Measurements from ENCODE around the gene DISC1. TPM values are rescaled to one million over a fixed set of nuclear protein-coding genes. Genes with fewer than 3 reads are reported as not detected.

DISC1 gene
- total and polyA plus RNA-seq, 2 donors (not counting 1 experiment from before 2014, with no cell fraction given), result 2.0 to 4.3 TPM

- Histone ChIP-seq H2AFZ (ENCODE audit: low read length) (no peak overlapping the region), H3K9ac (ENCODE audit: insufficient read depth, low read length) (no peak overlapping the region), H3K9me3 (ENCODE audit: control insufficient read depth, insufficient read depth, low read depth, low read length) (no peaks in the 10 kb centered on the region), H4K20me1 (ENCODE audit: control insufficient read depth, extremely low read depth, insufficient read depth, low read length) (no peaks in the 10 kb centered on the region), H3K27me3 (ENCODE audit: control insufficient read depth, insufficient read depth, low read length) (no peaks in the 10 kb centered on the region), H3K27ac (ENCODE audit: insufficient read depth, low read length) (no peak overlapping the region), H3K36me3 (ENCODE audit: control insufficient read depth, insufficient read depth, low read length) (no peaks in the 10 kb centered on the region), H3K4me1 (ENCODE audit: control insufficient read depth, extremely low read depth, insufficient read depth, low read length) (no peaks in the 10 kb centered on the region), H3K4me3 (replicated peaks in 1 of 4; ENCODE audit: control extremely low read depth in 1 of 4, insufficient read depth in 1 of 4, low read depth in 3 of 4, low read length in 4 of 4) (no peak overlapping the region), H3K79me2 (ENCODE audit: control insufficient read depth, insufficient read depth, low read length) (no peaks in the 10 kb centered on the region), H3K4me2 (ENCODE audit: extremely low read depth, insufficient read depth, low read length) (no peak overlapping the region)
- no peak for DNase-seq (ENCODE audit: low read depth in 2 of 2)
- TF ChIP-seq, protein P1, sequence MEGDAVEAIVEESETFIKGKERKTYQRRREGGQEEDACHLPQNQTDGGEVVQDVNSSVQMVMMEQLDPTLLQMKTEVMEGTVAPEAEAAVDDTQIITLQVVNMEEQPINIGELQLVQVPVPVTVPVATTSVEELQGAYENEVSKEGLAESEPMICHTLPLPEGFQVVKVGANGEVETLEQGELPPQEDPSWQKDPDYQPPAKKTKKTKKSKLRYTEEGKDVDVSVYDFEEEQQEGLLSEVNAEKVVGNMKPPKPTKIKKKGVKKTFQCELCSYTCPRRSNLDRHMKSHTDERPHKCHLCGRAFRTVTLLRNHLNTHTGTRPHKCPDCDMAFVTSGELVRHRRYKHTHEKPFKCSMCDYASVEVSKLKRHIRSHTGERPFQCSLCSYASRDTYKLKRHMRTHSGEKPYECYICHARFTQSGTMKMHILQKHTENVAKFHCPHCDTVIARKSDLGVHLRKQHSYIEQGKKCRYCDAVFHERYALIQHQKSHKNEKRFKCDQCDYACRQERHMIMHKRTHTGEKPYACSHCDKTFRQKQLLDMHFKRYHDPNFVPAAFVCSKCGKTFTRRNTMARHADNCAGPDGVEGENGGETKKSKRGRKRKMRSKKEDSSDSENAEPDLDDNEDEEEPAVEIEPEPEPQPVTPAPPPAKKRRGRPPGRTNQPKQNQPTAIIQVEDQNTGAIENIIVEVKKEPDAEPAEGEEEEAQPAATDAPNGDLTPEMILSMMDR (conservative IDR thresholded peaks at IDR 0.05 in 1 of 2, IDR thresholded peaks at IDR 0.05 in 1 of 2; ENCODE audit: low read depth in 1 of 2, low read length in 2 of 2), result no peak
- TF ChIP-seq EZH2 (IDR thresholded peaks at IDR 0.05; ENCODE audit: low read length, missing control alignments), result no peak
Measured at GRCh38 chr1:231660198-231660597, 33.6 kb downstream of the DISC1 start.

DNA sequence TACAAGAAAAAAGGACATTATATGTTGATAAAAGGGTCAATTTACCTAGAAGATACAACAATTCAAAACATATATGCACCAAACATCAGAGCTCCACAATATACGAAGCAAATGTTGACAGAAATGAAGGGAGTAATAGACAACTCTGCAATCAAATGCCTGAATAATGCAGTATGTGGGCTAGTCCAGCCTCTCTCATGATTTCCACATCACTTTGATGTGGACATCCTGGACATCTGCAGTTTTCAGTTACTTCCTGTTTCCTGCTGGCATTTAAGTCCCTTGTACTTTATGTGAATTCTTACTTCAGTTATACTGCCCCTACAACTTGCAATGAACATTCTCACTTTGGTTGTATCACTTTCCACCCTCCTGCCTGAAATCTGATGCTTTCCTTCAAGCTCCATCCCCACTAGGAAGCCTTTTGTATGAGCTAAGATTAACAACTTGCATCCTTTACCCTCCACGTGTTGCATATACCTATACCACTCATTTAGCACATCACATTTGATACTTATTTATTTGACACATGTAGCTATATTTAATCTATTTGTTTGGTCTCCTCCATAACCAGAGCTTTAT is 36.7 kb downstream of the DISC1 start:
- no peak overlapping the region for H3K4me2 ChIP-seq (ENCODE audit: extremely low read depth, insufficient read depth, low read length)
- no peaks in the 10 kb centered on the region for H3K79me2 ChIP-seq (ENCODE audit: control insufficient read depth, insufficient read depth, low read length)
- H3K27me3 ChIP-seq (ENCODE audit: control insufficient read depth, insufficient read depth, low read length), result no peaks in the 10 kb centered on the region
- H3K36me3 ChIP-seq (ENCODE audit: control insufficient read depth, insufficient read depth, low read length), result no peaks in the 10 kb centered on the region
- H3K4me1 ChIP-seq (ENCODE audit: control insufficient read depth, extremely low read depth, insufficient read depth, low read length), result no peaks in the 10 kb centered on the region
- TF ChIP-seq EZH2 (IDR thresholded peaks at IDR 0.05; ENCODE audit: low read length, missing control alignments), result no peak
- TF ChIP-seq, protein P1 (conservative IDR thresholded peaks at IDR 0.05 in 1 of 2, IDR thresholded peaks at IDR 0.05 in 1 of 2; ENCODE audit: low read depth in 1 of 2, low read length in 2 of 2), result no peak
- peak in 1 of 2 donors; percentile 18 for DNase-seq (ENCODE audit: low read depth in 2 of 2)
- H3K9me3 ChIP-seq (ENCODE audit: control insufficient read depth, insufficient read depth, low read depth, low read length), result no peaks in the 10 kb centered on the region
- H3K4me3 ChIP-seq (replicated peaks in 1 of 4; ENCODE audit: control extremely low read depth in 1 of 4, insufficient read depth in 1 of 4, low read depth in 3 of 4, low read length in 4 of 4), result no peak overlapping the region
- H2AFZ ChIP-seq (ENCODE audit: low read length), result no peak overlapping the region
- H3K27ac ChIP-seq (ENCODE audit: insufficient read depth, low read length), result no peak overlapping the region
- no peaks in the 10 kb centered on the region for H4K20me1 ChIP-seq (ENCODE audit: control insufficient read depth, extremely low read depth, insufficient read depth, low read length)
- H3K9ac ChIP-seq (ENCODE audit: insufficient read depth, low read length), result no peak overlapping the region

GRCh38 chr1:231665101-231665500 is 38.5 kb downstream of the DISC1 start:
- H3K27me3 ChIP-seq (ENCODE audit: control insufficient read depth, insufficient read depth, low read length), result no peaks in the 10 kb centered on the region
- H3K36me3 ChIP-seq (ENCODE audit: control insufficient read depth, insufficient read depth, low read length), result no peaks in the 10 kb centered on the region
- no peak for TF ChIP-seq EZH2 (IDR thresholded peaks at IDR 0.05; ENCODE audit: low read length, missing control alignments)
- TF ChIP-seq, protein P1 (conservative IDR thresholded peaks at IDR 0.05 in 1 of 2, IDR thresholded peaks at IDR 0.05 in 1 of 2; ENCODE audit: low read depth in 1 of 2, low read length in 2 of 2), result no peak
- no peak overlapping the region for H2AFZ ChIP-seq (ENCODE audit: low read length)
- H4K20me1 ChIP-seq (ENCODE audit: control insufficient read depth, extremely low read depth, insufficient read depth, low read length), result no peaks in the 10 kb centered on the region
- H3K4me2 ChIP-seq (ENCODE audit: extremely low read depth, insufficient read depth, low read length), result no peak overlapping the region
- H3K9me3 ChIP-seq (ENCODE audit: control insufficient read depth, insufficient read depth, low read depth, low read length), result no peaks in the 10 kb centered on the region
- no peaks in the 10 kb centered on the region for H3K79me2 ChIP-seq (ENCODE audit: control insufficient read depth, insufficient read depth, low read length)
- no peak overlapping the region for H3K27ac ChIP-seq (ENCODE audit: insufficient read depth, low read length)
- no peak overlapping the region for H3K9ac ChIP-seq (ENCODE audit: insufficient read depth, low read length)
- H3K4me3 ChIP-seq (replicated peaks in 1 of 4; ENCODE audit: control extremely low read depth in 1 of 4, insufficient read depth in 1 of 4, low read depth in 3 of 4, low read length in 4 of 4), result no peak overlapping the region
- no peaks in the 10 kb centered on the region for H3K4me1 ChIP-seq (ENCODE audit: control insufficient read depth, extremely low read depth, insufficient read depth, low read length)
- DNase-seq (ENCODE audit: low read depth in 2 of 2), result no peak

Data from fibroblast of lung (primary cell).